Esophagus muscularis mucosa (tissue), 4 donors: ENCODE results near the gene CDK5RAP2. TPM values are rescaled to one million over a fixed set of nuclear protein-coding genes. Genes with fewer than 3 reads are reported as not detected.

ENCODE experiments used
- DNase-seq: peaks from one replicate; pipeline ENCODE4 v3.0.0-alpha.2; 2017; ENCODE audit errors: extremely low spot score
- H3K27ac ChIP-seq, 4 donors: fragments of 200-600 bp; sonication (generic); replicated peaks in 1 of 4; 1 replicate in 3 of 4; 2 replicates in 1 of 4; pipeline ENCODE4 v1.5.1; 2016 to 2019; ENCODE audit warnings: mild to moderate bottlenecking in 1 of 4
- H3K27me3 ChIP-seq, 4 donors: fragments of 200-600 bp; sonication (generic); one replicate each; pipeline versions ENCODE4 v1.5.1 to v1.6.0; 2016 to 2019
- H3K36me3 ChIP-seq, 4 donors: fragments of 200-600 bp; sonication (generic); one replicate each; pipeline ENCODE4 v1.5.1; 2016 to 2019
- H3K4me1 ChIP-seq, 4 donors: fragments of 200-600 bp; sonication (generic); one replicate each; pipeline ENCODE4 v1.5.1; 2016 to 2019
- H3K4me3 ChIP-seq, 4 donors: fragments of 200-600 bp; sonication (generic); 1 replicate in 2 of 4; 2 replicates in 2 of 4; pipeline ENCODE4 v1.5.1; 2016 to 2019; ENCODE audit warnings: mild to moderate bottlenecking in 4 of 4, moderate library complexity in 1 of 4
- H3K9me3 ChIP-seq, 4 donors: fragments of 200-600 bp; sonication (generic); 1 replicate in 3 of 4; 2 replicates in 1 of 4; pipeline ENCODE4 v1.5.1; 2016 to 2019
- EP300 ChIP-seq: sonication (generic); formaldehyde crosslinking; IDR thresholded peaks from one replicate; pipeline ENCODE4 v1.6.1; 2017; ENCODE audit warnings: antibody characterized with exemption
- POLR2A ChIP-seq: fragments of 450-650 bp; IDR thresholded peaks from one replicate; pipeline ENCODE4 v1.6.1; 2017; ENCODE audit warnings: antibody characterized with exemption, moderate library complexity, mild to moderate bottlenecking, low read depth
- POLR2AphosphoS5 ChIP-seq, 2 donors: sonication (generic); formaldehyde crosslinking; IDR thresholded peaks; one replicate each; pipeline ENCODE4 v1.6.1; 2017; ENCODE audit warnings: antibody characterized with exemption in 2 of 2
- WGBS: methylation state at CpG from one replicate; pipeline ENCODE4 v1.1.5; 2018; 5-methylcytosine and 5-hydroxymethylcytosine counted together
- intact Hi-C: fragments of 100-400 bp; cut with DNase I; formaldehyde crosslinking; loops from one replicate; pipeline ENCODE4 v1.15.1; 2023
- total RNA-seq, 4 donors: library from RNA; depleted of rRNA; stranded (reverse); fragments of >200 nt; gene quantifications; one replicate each; pipeline versions ENCODE4 v1.1.0 to v1.2.1, GENCODE V29; 2016
- TF ChIP-seq, protein P1 (sequence below), 3 experiments: fragments of 200-600 bp in 2 of 3; fragments of 450-650 bp in 1 of 3; sonication (generic) in 2 of 3; IDR thresholded peaks; one replicate each; pipeline ENCODE4 v1.5.1; 2017 to 2019; ENCODE audit warnings: antibody characterized with exemption in 3 of 3, mild to moderate bottlenecking in 2 of 3, moderate library complexity in 1 of 3

CDK5RAP2 gene
- total RNA-seq, 4 donors from 2014 or later: 34.6 to 38.6 (median 36.7) TPM

DNA sequence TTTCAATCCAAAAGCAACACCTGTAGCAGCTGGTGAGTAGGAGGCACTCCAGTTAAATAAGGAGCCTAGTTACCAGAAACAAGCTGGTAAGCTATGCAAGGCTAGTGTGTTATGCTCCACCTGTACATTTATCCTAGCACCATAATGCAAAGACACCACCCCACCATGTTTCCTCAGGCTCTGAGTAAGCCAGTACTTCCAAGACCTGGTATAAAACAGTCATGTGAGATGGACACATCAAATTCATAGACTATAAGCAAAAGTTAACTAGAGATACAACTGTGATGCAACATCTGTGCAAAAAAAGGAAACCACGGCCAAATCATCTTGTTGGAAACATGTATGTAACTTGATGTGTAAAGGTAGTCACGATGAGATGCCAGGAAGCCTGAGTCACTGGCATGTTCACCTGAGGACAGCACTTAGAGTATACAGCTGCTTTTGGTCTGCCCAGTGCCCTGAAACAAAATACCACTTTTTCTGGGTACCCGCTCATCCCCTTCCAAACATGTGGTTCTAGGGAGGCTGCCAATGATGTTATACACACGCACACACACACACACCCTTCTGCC, 66.1 kb downstream of the CDK5RAP2 start:
- WGBS: 83% methylated on average over 2 of the region's 4 CpGs
- H3K4me1 ChIP-seq: no peaks in the 10 kb centered on the region
- TF ChIP-seq EP300: no peak
- TF ChIP-seq, protein P1, sequence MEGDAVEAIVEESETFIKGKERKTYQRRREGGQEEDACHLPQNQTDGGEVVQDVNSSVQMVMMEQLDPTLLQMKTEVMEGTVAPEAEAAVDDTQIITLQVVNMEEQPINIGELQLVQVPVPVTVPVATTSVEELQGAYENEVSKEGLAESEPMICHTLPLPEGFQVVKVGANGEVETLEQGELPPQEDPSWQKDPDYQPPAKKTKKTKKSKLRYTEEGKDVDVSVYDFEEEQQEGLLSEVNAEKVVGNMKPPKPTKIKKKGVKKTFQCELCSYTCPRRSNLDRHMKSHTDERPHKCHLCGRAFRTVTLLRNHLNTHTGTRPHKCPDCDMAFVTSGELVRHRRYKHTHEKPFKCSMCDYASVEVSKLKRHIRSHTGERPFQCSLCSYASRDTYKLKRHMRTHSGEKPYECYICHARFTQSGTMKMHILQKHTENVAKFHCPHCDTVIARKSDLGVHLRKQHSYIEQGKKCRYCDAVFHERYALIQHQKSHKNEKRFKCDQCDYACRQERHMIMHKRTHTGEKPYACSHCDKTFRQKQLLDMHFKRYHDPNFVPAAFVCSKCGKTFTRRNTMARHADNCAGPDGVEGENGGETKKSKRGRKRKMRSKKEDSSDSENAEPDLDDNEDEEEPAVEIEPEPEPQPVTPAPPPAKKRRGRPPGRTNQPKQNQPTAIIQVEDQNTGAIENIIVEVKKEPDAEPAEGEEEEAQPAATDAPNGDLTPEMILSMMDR (IDR thresholded peaks at IDR 0.05): no peak
- H3K27ac ChIP-seq: no peak overlapping the region
- no peaks in the 10 kb centered on the region for H3K27me3 ChIP-seq
- no peak overlapping the region for H3K4me3 ChIP-seq
- H3K36me3 ChIP-seq: peaks cover 19 to 78% (median 39%) of the 10 kb centered on the region in 4 donors
- no peaks in the 10 kb centered on the region for H3K9me3 ChIP-seq
- intact Hi-C loops: no loop called here
- DNase-seq: no peak

DNA sequence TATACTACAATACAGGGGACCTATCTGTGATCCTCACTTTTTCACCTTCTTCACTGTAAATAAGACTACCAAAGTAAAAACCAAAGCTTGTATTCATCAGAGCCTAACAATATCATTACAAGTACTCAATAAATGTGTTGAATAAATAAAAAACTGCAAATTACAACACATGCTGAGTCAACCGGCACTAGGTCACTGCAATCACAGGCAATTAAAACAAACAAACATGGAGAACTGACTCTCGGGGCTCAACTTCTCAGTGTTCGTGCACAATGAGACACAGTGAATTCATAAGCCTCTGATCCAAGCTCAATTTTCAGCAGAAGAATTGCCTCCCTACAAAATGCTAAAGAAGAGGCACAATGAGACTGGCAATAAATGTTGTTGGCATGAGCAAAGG, 69.2 kb downstream of the CDK5RAP2 start:
- Histone ChIP-seq H3K9me3 (peaks cover 0 to 7% (median 0%) of the 10 kb centered on the region in 4 donors), H3K4me3 (no peak overlapping the region), H3K27me3 (no peaks in the 10 kb centered on the region), H3K27ac (no peak overlapping the region), H3K36me3 (peaks cover 9 to 72% (median 28%) of the 10 kb centered on the region in 4 donors), H3K4me1 (no peaks in the 10 kb centered on the region)
- 91% methylated on average over 3 of the region's 3 CpGs for WGBS
- intact Hi-C loops: no loop called here
- TF ChIP-seq EP300 (no peak), POLR2A (no peak), POLR2AphosphoS5 (IDR thresholded peaks at IDR 0.05) (no peak)
- TF ChIP-seq, protein P1 (IDR thresholded peaks at IDR 0.05): no peak
- DNase-seq: no peak

DNA sequence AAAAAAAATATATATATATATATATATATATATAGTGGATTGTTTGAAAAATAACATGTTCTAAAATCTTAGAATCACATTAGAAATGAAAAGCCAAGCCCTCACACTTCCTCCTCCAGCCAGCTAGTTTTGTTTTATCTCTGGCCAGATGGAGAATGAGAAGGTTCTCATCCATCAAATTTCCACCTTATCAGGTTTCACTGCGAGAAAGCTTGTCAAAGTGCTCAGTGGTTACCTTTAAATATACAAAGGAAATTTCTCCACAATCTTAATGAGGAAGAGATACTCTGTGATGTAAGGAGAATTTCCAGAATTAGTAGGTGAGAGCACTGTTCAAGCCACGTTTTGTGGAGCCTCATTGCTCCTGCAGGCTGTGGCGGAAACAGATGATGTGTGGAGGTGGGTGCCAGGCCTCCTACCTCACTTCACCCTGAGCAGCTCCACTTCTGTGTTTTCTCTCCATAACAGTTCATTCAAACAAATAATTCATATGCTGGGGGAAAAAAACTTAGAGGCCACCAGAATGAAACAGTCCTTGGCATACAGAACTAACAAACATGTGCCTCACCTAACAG, 71.9 kb downstream of the CDK5RAP2 start:
- WGBS: 78% methylated on average over 3 of the region's 3 CpGs
- intact Hi-C loops: no loop called here

DNA sequence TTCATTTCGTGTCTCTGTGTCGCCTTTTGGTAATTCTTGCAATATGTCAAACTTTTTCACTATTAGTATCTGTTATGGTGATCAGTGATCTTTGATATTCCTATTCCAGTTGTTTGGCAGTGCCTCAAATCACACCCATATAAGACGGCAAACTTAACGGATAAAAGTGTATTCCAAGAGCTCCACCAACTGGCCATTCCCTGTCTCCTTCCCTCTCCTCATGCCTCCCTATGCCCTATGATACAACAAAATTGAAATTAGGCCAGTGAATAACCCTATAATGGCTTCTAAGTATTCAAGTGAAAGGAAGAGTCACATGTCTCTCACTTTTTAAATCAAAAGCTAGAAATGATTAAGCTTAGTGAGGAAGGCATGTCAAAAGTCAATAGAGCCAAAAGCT, 74.8 kb downstream of the CDK5RAP2 start:
- TF ChIP-seq POLR2AphosphoS5 (IDR thresholded peaks at IDR 0.05) (no peak), POLR2A (no peak), EP300 (no peak)
- TF ChIP-seq, protein P1 (IDR thresholded peaks at IDR 0.05): no peak
- H3K36me3 ChIP-seq: peaks cover 0 to 56% (median 12%) of the 10 kb centered on the region in 4 donors
- 93% methylated on average over 4 of the region's 4 CpGs for WGBS

More for the DNA sequence above, 71.9 kb downstream of the CDK5RAP2 start:
- H3K36me3 ChIP-seq: peaks cover 0 to 59% (median 17%) of the 10 kb centered on the region in 4 donors
- no peak overlapping the region for H3K27ac ChIP-seq
- no peak for DNase-seq
- H3K4me1 ChIP-seq: no peaks in the 10 kb centered on the region
- no peaks in the 10 kb centered on the region for H3K27me3 ChIP-seq
- no peak overlapping the region for H3K4me3 ChIP-seq
- TF ChIP-seq, protein P1 (IDR thresholded peaks at IDR 0.05): no peak
- TF ChIP-seq POLR2AphosphoS5 (IDR thresholded peaks at IDR 0.05) (no peak), EP300 (no peak), POLR2A (no peak)
- peaks cover 0 to 7% (median 0%) of the 10 kb centered on the region in 4 donors for H3K9me3 ChIP-seq

More for the DNA sequence above, 74.8 kb downstream of the CDK5RAP2 start:
- Histone ChIP-seq H3K4me1 (no peaks in the 10 kb centered on the region), H3K27ac (no peak overlapping the region), H3K9me3 (peaks cover 0 to 7% (median 0%) of the 10 kb centered on the region in 4 donors), H3K4me3 (no peak overlapping the region), H3K27me3 (no peaks in the 10 kb centered on the region)
- DNase-seq: no peak
- intact Hi-C loops: no loop called here
